Measurements from ENCODE around the gene NCK2. TPM values are rescaled to one million over a fixed set of nuclear protein-coding genes. Genes with fewer than 3 reads are reported as not detected.

Gene NCK2
- total and polyA plus RNA-seq, 2 of the 4 experiments (the other 2 are of a cell fraction) = 15.8 to 22.2 TPM

DNA sequence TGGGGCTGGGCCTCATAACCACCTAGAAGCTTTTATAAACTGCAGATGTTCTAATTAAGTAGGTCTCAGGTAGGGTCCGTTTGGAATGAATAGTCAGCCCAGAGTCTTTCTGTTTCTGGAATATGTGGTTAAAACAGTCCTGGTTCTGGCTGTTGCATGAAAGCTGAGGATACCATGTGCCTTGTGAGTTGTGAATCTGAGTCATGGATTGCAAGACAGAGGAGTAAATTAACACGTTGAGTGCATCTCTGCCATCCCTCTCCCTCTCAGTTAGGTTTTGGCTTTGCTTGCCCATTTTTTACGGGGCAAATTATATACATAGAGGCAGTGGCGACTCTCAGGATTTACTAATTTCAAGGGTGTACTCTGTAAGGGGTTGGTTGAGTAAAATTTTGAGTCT is 59.1 kb downstream of the NCK2 start:
- H3K14ac ChIP-seq (replicated peaks; ENCODE audit: low read depth, low read length) = no peak overlapping the region
- no peak overlapping the region for H3K23ac ChIP-seq (ENCODE audit: low read depth, low read length)
- dilution Hi-C loops (cut with HindIII; ENCODE audit: low sequenced_read_pairs, unreplicated experiment) (no loop called here), intact Hi-C loops (cut with micrococcal nuclease) (no loop called here), in situ Hi-C loops (cut with MboI; ENCODE audit: low sequenced_read_pairs) (no loop called here)
- H2BK20ac ChIP-seq (ENCODE audit: low read depth, low read length) = no peak overlapping the region
- ChIA-PET CTCF (no interaction called here), POLR2A (ENCODE audit: unreplicated experiment) (no interaction called here)
- no peak overlapping the region for H3K9ac ChIP-seq (ENCODE audit: low read depth, low read length)
- H2BK15ac ChIP-seq (ENCODE audit: low read depth, low read length) = no peak overlapping the region
- H3K4ac ChIP-seq (ENCODE audit: low read depth, low read length) = no peak overlapping the region
- BruUV-seq (replicated peaks) = no TSS peak
- H3K9me1 ChIP-seq (ENCODE audit: insufficient read depth, low read length) = peaks cover 11% of the 10 kb centered on the region
- peaks cover 61 to 68% of the 10 kb centered on the region in 2 experiments for H3K79me1 ChIP-seq (ENCODE audit: low read depth in 1 of 2, low read length in 2 of 2)
- H4K20me1 ChIP-seq (ENCODE audit: insufficient read depth, low read length) = peaks cover 58% of the 10 kb centered on the region; the same call in 1 of the 2 replicates
- H2AK5ac ChIP-seq (ENCODE audit: low read depth, low read length) = no peak overlapping the region
- H2AK9ac ChIP-seq (replicated peaks; ENCODE audit: low read depth, low read length, poor library complexity) = no peak overlapping the region
- H2BK120ac ChIP-seq (ENCODE audit: low read depth, low read length) = no peak overlapping the region
- H4K91ac ChIP-seq (ENCODE audit: insufficient read depth, low read depth, low read length) = no peak overlapping the region
- DNase-seq (no peak), ATAC-seq (ENCODE audit: low read depth) (no peak)
- no peak overlapping the region for H3K4me2 ChIP-seq (ENCODE audit: low read depth, low read length)
- TF ChIP-seq NFE2L2 (IDR thresholded peaks at IDR 0.05; ENCODE audit: low read depth, low read length) = no peak
- no peak for TF ChIP-seq POLR2A (IDR thresholded peaks at IDR 0.05; ENCODE audit: low read depth, low read length)
- no peak for TF ChIP-seq RFX5 (IDR thresholded peaks at IDR 0.05; ENCODE audit: low read depth, low read length)
- no peak for TF ChIP-seq RCOR1 (IDR thresholded peaks at IDR 0.05; ENCODE audit: insufficient replicate concordance, low read length)
- no peak for TF ChIP-seq CHD1 (IDR thresholded peaks at IDR 0.05; ENCODE audit: low read depth, low read length)
- TF ChIP-seq SMC3 (IDR thresholded peaks at IDR 0.05; ENCODE audit: low read depth, low read length) = no peak
- TF ChIP-seq, protein P1, sequence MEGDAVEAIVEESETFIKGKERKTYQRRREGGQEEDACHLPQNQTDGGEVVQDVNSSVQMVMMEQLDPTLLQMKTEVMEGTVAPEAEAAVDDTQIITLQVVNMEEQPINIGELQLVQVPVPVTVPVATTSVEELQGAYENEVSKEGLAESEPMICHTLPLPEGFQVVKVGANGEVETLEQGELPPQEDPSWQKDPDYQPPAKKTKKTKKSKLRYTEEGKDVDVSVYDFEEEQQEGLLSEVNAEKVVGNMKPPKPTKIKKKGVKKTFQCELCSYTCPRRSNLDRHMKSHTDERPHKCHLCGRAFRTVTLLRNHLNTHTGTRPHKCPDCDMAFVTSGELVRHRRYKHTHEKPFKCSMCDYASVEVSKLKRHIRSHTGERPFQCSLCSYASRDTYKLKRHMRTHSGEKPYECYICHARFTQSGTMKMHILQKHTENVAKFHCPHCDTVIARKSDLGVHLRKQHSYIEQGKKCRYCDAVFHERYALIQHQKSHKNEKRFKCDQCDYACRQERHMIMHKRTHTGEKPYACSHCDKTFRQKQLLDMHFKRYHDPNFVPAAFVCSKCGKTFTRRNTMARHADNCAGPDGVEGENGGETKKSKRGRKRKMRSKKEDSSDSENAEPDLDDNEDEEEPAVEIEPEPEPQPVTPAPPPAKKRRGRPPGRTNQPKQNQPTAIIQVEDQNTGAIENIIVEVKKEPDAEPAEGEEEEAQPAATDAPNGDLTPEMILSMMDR (conservative IDR thresholded peaks at IDR 0.05; ENCODE audit: low read depth, low read length) = no peak
- TF ChIP-seq MXI1 (IDR thresholded peaks at IDR 0.05; ENCODE audit: borderline replicate concordance, low read depth, low read length) = no peak
- TF ChIP-seq RAD21 (IDR thresholded peaks at IDR 0.05; ENCODE audit: low read length) = no peak
- TF ChIP-seq BHLHE40 (IDR thresholded peaks at IDR 0.05; ENCODE audit: low read depth, low read length) = no peak
- H4K5ac ChIP-seq (ENCODE audit: low read depth, low read length) = no peak overlapping the region
- no peak overlapping the region for H3K56ac ChIP-seq (ENCODE audit: extremely low read depth, insufficient read depth, low read length)
- no peak overlapping the region for H4K8ac ChIP-seq (ENCODE audit: low read depth in 2 of 2, low read length in 2 of 2)
- no peak overlapping the region for H2BK5ac ChIP-seq (ENCODE audit: low read depth, low read length, poor library complexity, severe bottlenecking)
- no peak overlapping the region for H2AFZ ChIP-seq (replicated peaks; ENCODE audit: low read length, poor library complexity)
- H3K27ac ChIP-seq (ENCODE audit: insufficient read depth, low read length) = no peak overlapping the region
- peaks cover 5% of the 10 kb centered on the region for H3K4me1 ChIP-seq (ENCODE audit: control insufficient read depth, insufficient read depth, low read length)
- H3K4me3 ChIP-seq (ENCODE audit: insufficient read depth, low read depth, low read length) = no peak overlapping the region
- H3K9me3 ChIP-seq (ENCODE audit: control insufficient read depth, insufficient read depth, low read length) = no peaks in the 10 kb centered on the region
- peaks cover 4% of the 10 kb centered on the region for H3K36me3 ChIP-seq (ENCODE audit: control insufficient read depth, insufficient read depth, low read length)
- H3K27me3 ChIP-seq (ENCODE audit: control insufficient read depth, insufficient read depth, low read length) = no peaks in the 10 kb centered on the region
- H3K18ac ChIP-seq (ENCODE audit: low read depth, low read length) = no peak overlapping the region
- no CpG with 5 or more reads among the region's 4 CpGs for WGBS, 2 experiments (ENCODE audit: extremely low coverage in 2 of 2, insufficient read length in 1 of 2)

Data from IMR-90 (cell line).